Measurements from ENCODE around the gene WDR59. TPM values are rescaled to one million over a fixed set of nuclear protein-coding genes. Genes with fewer than 3 reads are reported as not detected.

Gene WDR59
- total RNA-seq, 2 experiments from 2014 or later: 63.5 to 65.7 TPM

Other genes with a start within 250 kb of the WDR59 start
- under 1 TPM in 1 of 2 experiments, not detected in 1; 0.22 TPM for gene FA2H, start 210.3 kb downstream of the WDR59 start, total RNA-seq
- 10 to 100 TPM; 40.9 to 45.6 TPM for gene ZNRF1, start 13.9 kb upstream of the WDR59 start, total RNA-seq
- under 1 TPM; 0.43 to 0.75 TPM for gene LDHD, start 131.7 kb upstream of the WDR59 start, total RNA-seq
- 10 to 100 TPM; 17.2 to 19.4 TPM for gene ZFP1, start 163.4 kb upstream of the WDR59 start, total RNA-seq
- gene CTRB2, start 222.0 kb upstream of the WDR59 start, total RNA-seq: not detected
- not detected for gene CTRB1, start 233.9 kb upstream of the WDR59 start, total RNA-seq

Measured in activated CD4-positive, alpha-beta memory T cell treated with anti-CD3 and anti-CD28 coated beads for 36 hours (primary cell).